ENCODE data around the gene CPNE4. TPM values are rescaled to one million over a fixed set of nuclear protein-coding genes. Genes with fewer than 3 reads are reported as not detected.

The CPNE4 gene
- total RNA-seq, 4 donors from 2014 or later: 0.53 to 2.1 TPM; not detected in 2

GRCh38 chr3:131995891-131996290, 38.9 kb downstream of the CPNE4 start:
- no peak for DNase-seq
- no peak overlapping the region for H3K4me3 ChIP-seq
- H3K27ac ChIP-seq: no peak overlapping the region
- H3K4me1 ChIP-seq: no peaks in the 10 kb centered on the region
- TF ChIP-seq POLR2A (IDR thresholded peaks at IDR 0.05) (no peak), CTCF (IDR thresholded peaks at IDR 0.05) (no peak)
- H3K27me3 ChIP-seq: no peaks in the 10 kb centered on the region
- no peaks in the 10 kb centered on the region for H3K36me3 ChIP-seq
- H3K9me3 ChIP-seq: no peaks in the 10 kb centered on the region

GRCh38 chr3:131989318-131989717, 45.5 kb downstream of the CPNE4 start:
- H3K4me1 ChIP-seq: no peaks in the 10 kb centered on the region
- no peak overlapping the region for H3K4me3 ChIP-seq
- no peak overlapping the region for H3K27ac ChIP-seq
- no peaks in the 10 kb centered on the region for H3K9me3 ChIP-seq
- no peak for TF ChIP-seq CTCF (IDR thresholded peaks at IDR 0.05)
- no peak for TF ChIP-seq POLR2A (IDR thresholded peaks at IDR 0.05)
- no peaks in the 10 kb centered on the region for H3K27me3 ChIP-seq
- no peak for DNase-seq
- no peaks in the 10 kb centered on the region for H3K36me3 ChIP-seq

- no peaks in the 10 kb centered on the region for H3K27me3 ChIP-seq
- TF ChIP-seq CTCF (IDR thresholded peaks at IDR 0.05) (no peak), POLR2A (IDR thresholded peaks at IDR 0.05) (no peak)
- no peak overlapping the region for H3K27ac ChIP-seq
- no peaks in the 10 kb centered on the region for H3K4me1 ChIP-seq
- DNase-seq: no peak
- H3K4me3 ChIP-seq: no peak overlapping the region
- no peaks in the 10 kb centered on the region for H3K36me3 ChIP-seq
- H3K9me3 ChIP-seq: no peaks in the 10 kb centered on the region
These were observed 46.6 kb downstream of the CPNE4 start for GRCh38 chr3:131988209-131988608.

- no peaks in the 10 kb centered on the region for H3K36me3 ChIP-seq
- no peaks in the 10 kb centered on the region for H3K4me1 ChIP-seq
- H3K27ac ChIP-seq: no peak overlapping the region
- no peaks in the 10 kb centered on the region for H3K27me3 ChIP-seq
- no peaks in the 10 kb centered on the region for H3K9me3 ChIP-seq
- TF ChIP-seq POLR2A (IDR thresholded peaks at IDR 0.05) (no peak), CTCF (IDR thresholded peaks at IDR 0.05) (no peak)
- DNase-seq: no peak
- no peak overlapping the region for H3K4me3 ChIP-seq
These were observed 51.1 kb downstream of the CPNE4 start for GRCh38 chr3:131983689-131984088.

GRCh38 chr3:131981323-131981722, 53.5 kb downstream of the CPNE4 start:
- H3K36me3 ChIP-seq: no peaks in the 10 kb centered on the region
- TF ChIP-seq POLR2A (IDR thresholded peaks at IDR 0.05): no peak
- no peak for TF ChIP-seq CTCF (IDR thresholded peaks at IDR 0.05)
- no peak for DNase-seq
- no peaks in the 10 kb centered on the region for H3K9me3 ChIP-seq
- no peak overlapping the region for H3K4me3 ChIP-seq
- H3K4me1 ChIP-seq: no peaks in the 10 kb centered on the region
- no peak overlapping the region for H3K27ac ChIP-seq
- no peaks in the 10 kb centered on the region for H3K27me3 ChIP-seq

GRCh38 chr3:131976448-131976847, 58.4 kb downstream of the CPNE4 start:
- DNase-seq: no peak
- Histone ChIP-seq H3K27me3 (no peaks in the 10 kb centered on the region), H3K36me3 (no peaks in the 10 kb centered on the region), H3K27ac (no peak overlapping the region), H3K4me1 (no peaks in the 10 kb centered on the region), H3K4me3 (no peak overlapping the region), H3K9me3 (no peaks in the 10 kb centered on the region)
- TF ChIP-seq CTCF (IDR thresholded peaks at IDR 0.05): no peak
- TF ChIP-seq POLR2A (IDR thresholded peaks at IDR 0.05): no peak
